Superior temporal gyrus (tissue), 1 donor: ENCODE results near the gene FBXO34.

Experiments used
- DNase-seq: peaks from one replicate; pipeline ENCODE4 v3.0.0-alpha.2; 2016; ENCODE audit errors: extremely low spot score

FBXO34 gene, protein sequence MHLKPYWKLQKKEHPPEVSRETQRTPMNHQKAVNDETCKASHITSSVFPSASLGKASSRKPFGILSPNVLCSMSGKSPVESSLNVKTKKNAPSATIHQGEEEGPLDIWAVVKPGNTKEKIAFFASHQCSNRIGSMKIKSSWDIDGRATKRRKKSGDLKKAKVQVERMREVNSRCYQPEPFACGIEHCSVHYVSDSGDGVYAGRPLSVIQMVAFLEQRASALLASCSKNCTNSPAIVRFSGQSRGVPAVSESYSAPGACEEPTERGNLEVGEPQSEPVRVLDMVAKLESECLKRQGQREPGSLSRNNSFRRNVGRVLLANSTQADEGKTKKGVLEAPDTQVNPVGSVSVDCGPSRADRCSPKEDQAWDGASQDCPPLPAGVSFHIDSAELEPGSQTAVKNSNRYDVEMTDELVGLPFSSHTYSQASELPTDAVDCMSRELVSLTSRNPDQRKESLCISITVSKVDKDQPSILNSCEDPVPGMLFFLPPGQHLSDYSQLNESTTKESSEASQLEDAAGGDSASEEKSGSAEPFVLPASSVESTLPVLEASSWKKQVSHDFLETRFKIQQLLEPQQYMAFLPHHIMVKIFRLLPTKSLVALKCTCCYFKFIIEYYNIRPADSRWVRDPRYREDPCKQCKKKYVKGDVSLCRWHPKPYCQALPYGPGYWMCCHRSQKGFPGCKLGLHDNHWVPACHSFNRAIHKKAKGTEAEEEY

DNA sequence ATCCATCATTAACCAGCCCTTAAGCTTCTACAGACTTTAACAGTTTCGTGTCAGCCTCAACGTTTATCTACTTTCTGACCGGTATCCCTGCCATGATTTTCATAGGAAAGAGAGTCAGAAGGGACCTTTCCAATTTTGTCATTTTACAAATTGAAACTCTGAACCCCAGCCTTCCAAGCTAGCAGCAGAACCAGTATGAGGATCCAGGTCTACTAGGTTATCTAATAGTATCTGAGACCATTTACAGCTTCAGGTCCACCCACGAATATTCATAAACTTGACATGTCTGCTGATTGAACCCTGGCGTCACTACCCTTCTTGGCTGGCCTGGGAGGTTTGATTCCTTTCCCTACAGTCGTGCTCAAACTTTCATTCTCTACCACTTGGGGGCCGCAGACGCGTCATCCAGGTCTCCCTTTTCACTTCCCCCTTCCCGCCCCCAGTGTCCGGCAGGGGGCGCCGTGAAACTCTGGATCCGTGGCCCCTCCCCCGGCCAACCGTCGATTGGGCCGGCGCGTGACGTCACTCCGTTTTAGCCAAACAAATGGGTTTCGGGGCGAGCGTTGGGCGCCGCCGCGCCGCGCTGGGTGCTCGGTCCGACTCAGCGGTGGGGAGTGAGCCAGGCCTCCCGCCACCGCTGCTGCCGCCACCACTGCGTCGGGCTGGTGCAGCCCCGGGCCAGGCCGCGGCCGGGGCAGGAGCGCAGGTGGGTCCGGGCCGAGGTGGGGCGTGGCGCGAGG lies at the start of gene FBXO34:
TSS of gene FBXO34 (plus strand) at position 590 of the 740 bp plus-strand sequence. CDS start 78,970 bp downstream, outside the sequence.
- DNase-seq, result peak; percentile 100

GRCh38 chr14:55221968-55222367 lies 49.3 kb upstream of the FBXO34 start:
- DNase-seq, result no peak

GRCh38 chr14:55223364-55223763 lies 47.9 kb upstream of the FBXO34 start:
- DNase-seq, result no peak

GRCh38 chr14:55228261-55228660 lies 43.0 kb upstream of the FBXO34 start:
- no peak for DNase-seq

DNA sequence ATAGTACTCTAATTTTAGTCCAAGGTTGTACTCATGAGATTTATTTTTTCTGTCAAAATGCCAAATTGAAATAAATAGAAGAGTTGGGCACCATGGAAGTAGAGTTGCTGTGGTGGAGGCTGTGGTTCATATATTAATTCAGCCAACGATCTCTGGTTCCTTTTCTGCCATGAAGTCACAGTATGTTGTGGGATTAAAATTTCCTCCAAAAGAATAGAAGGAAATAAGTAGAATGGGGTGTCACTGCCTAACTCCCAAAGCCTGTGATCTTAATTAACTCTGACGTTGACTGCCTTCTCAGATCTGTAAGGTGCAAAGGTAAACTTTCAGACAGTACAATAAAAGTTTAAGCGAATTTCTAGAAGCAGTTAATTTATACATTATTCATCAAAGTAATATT lies 37.6 kb upstream of the FBXO34 start:
- no peak for DNase-seq

- no peak for DNase-seq
Observed at GRCh38 chr14:55238019-55238680, 33.1 kb upstream of the FBXO34 start.

GRCh38 chr14:55239320-55239719 lies 31.9 kb upstream of the FBXO34 start:
- DNase-seq, result no peak

DNA sequence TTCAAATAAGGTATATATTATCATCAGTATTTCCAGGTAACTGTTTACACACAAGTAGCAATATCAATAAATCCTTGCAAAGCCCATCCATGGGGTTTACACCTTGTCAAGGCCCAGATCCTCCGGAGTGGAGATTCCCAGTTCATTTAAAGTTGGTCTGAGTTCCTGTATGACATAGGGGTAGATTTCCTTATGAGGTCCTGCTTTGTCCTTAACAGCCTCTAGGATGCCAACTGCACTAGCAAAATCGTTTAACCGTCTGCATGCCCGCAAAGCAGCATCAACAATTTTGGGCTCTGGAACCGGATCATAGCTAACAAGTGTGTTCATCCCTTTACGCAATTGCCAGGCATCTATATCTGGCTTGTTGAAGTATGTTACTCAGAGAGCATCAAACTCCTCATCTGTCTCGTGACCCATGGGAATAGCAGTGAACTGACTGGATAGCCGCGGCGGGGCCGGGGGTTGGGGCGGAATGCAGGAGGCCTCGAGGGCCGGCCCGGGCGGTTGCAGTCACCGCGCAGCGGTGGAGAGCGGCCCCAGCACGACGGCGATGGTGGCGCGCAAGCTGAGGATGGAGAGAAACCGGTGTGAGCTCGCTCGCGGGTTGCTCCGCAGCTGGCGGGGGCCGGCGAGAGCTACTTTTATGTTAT lies 30.6 kb upstream of the FBXO34 start:
- no peak for DNase-seq

DNA sequence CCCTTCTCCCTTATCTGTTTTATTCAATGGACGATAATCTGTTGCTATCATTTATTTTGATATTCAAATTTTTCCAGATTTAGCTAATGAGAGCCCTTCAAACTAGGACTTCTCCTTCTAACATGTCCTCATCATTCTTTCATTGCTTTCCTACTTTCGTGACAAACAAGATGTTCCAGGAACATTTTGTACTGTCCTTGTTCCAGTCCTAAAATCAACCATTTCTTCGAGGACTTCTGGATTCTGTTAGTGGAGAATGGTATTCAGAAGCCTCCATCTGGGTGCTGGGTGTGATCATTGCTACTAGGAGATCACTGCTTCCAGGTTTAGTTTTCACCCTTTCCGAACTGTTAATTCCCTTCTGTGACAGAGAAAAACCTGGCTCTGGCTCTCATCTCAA lies 29.5 kb upstream of the FBXO34 start:
- peak; percentile 30 for DNase-seq

DNA sequence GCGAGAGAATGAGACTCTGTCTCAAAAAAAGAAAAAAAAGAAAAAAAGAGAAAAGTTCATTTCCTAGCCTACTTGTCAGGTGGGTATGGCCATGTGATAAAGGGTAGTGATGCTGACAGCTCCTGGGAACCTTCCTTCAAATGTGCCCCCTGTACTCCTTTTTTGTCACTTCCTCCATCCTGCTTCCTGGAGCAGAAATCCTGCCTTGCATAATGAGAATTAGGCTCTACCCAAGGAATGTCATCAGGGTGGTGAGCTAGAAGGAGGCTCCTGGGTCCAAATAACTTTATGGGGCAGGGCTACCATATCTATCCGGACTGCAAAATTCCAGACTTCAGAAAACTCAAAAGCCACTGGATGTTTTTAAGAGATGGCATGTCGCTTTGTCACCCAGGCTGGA lies 27.8 kb upstream of the FBXO34 start:
- no peak for DNase-seq

DNA sequence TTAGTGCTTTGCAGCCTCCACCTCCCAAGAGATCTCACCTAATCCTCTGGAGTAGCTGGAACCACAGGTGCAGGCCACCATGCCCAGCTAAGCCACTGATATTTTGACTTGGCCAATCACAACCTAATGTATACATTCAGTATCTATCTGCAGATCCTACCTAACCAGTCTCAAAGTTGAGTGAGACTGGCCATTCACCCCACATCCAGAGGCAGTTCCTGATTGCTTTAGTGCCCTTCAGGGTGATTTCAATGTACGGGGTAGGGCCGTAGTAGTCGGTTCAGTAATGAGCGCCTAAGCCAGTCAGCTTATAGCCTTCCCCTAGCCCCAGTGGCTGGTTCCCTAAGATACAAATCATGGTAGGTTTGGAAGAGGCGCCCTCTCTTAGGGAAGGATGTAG lies 27.4 kb upstream of the FBXO34 start:
- DNase-seq, result no peak

DNA sequence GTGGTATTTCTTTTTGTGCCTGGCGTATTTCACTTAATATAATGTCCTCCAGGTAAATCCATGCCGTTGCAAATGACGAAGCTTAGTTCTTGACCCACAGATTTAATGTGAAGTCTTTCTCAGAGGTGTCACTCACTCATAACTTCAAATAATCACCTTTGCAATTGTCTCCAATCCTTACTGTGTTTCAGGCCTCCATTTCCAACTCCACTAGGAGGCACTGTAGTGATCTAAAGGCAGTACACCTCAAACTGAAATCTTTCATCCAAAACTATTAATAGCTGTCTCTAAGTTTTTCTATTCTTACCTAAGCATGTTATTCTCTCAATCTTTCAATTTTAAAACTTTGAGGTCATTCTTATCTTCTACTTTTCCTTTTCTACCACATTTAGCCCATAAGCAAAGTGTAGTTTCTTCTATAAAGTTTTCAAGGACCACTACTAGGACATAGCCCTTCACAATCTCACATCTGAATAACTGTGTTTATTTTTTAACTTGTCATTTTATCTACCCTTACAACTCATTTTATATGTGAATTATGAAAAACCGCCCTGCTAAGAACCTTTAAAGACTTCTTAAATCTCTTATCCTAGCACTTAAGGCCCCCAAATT lies 25.5 kb upstream of the FBXO34 start:
- no peak for DNase-seq

- DNase-seq, result no peak
Observed at GRCh38 chr14:55248411-55248810, 22.8 kb upstream of the FBXO34 start.

- no peak for DNase-seq
Observed at GRCh38 chr14:55249423-55249822, 21.8 kb upstream of the FBXO34 start.

DNA sequence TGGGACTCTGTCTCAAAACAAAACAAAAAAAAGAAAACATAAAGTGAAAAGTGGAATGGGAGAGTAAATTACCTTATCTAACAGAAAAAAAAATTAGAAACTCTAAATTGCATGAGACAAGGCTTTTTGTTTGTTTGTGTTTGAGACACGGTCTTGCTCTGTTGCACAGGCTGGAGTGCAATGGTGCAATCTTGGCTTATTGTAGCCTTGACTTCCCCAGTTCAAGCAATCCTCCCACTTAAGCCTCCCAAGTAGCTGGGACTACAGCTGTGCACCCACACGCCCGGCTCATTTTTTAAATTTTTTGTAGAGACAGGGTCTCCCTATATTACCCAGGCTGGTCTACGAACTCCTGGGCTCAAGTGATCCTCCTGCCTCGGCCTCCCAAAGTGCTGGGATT lies 17.9 kb upstream of the FBXO34 start:
- no peak for DNase-seq

DNA sequence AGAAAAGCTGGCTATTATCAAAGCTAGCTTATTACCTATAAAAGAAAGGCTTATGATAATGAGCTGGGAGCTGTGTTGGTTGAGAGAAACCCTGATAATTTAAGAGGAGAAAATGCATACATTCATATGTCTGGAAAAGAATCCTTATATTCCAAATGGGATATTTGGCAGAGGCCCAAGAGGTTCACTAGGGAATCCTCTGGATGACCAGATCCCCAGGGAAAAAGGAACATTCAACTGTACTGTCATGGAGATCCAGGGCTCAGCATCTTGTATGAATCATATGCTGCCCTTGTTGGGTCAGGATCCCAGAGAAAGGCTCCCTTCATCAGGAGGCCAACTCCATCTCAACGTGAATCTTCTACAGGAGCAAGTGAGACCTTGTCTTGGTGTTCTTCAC lies 16.6 kb upstream of the FBXO34 start:
- DNase-seq, result no peak

GRCh38 chr14:55255979-55256378 lies 15.2 kb upstream of the FBXO34 start:
- no peak for DNase-seq

DNA sequence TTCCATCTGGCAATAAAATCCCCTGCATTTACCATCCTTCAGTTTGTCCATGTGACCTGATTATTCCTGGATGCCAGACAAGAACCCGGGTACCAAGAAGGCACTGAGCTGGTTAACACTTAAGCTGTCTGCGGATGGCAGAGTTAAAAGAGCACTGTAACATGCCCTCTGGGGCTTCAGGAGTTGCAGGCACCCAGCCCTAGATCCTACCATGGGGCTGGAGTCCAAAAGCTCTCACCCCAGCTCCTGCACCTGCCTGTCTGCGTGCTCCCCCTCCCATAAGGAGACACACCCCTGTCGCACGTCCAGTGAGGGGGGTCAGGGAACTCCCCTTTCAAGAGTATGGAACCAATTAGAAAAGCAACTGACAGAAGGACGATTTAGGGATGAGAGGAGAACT lies 14.6 kb upstream of the FBXO34 start:
- no peak for DNase-seq

DNA sequence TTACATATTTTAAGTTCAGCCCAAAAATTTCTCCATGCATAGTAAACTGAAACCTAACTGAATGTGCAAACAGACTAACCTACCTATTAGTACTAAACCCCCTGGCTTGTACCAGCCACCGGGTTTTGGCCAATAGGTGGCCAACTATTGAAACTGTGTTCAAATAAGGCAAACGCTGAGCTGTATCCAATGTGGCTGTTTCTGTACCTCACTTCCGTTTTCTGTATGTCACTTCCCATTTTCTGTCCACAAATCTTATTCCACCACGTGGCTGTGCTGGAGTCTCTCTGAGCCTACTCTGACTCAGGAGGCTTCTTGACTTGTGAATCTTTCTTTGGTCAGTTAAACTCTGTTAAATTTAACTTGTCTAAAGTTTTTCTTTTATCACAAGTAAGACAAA lies 6.0 kb upstream of the FBXO34 start:
- no peak for DNase-seq

GRCh38 chr14:55267820-55268219 lies 3.4 kb upstream of the FBXO34 start:
- DNase-seq, result no peak
